GM12878 (cell line): Measurements from ENCODE around the gene RIPOR3. TPM values are rescaled to one million over a fixed set of nuclear protein-coding genes. Genes with fewer than 3 reads are reported as not detected.

ENCODE experiments used
- ATAC-seq: fragments of 200-7000 bp; cut with Tn5 transposase; 3 replicates; pipeline ENCODE4 v1.9.1; 2020; ENCODE audit warnings: mild to moderate bottlenecking, moderate library complexity
- BruUV-seq: library from RNA; stranded (reverse); fragments of 400-500 nt; replicated peaks from 2 replicates; lab custom pipeline; 2021; lab: Mats Ljungman, UMichigan
- CTCF ChIA-PET: fragments of 300-600 bp; sonication (Branson Sonifier 250); formaldehyde crosslinking; extraction: SDS; loops from one replicate; lab custom pipeline; 2021; ENCODE audit warnings: inconsistent platforms; lab: Yijun Ruan, JAX
- POLR2A ChIA-PET: fragments of 350-600 bp; formaldehyde crosslinking; extraction: SDS; loops from one replicate; lab custom pipeline; 2021; ENCODE audit warnings: inconsistent platforms; lab: Charles Lee
- RAD21 ChIA-PET: fragments of 300-600 bp; sonication (Branson Sonifier 250); formaldehyde crosslinking; loops from one replicate; lab custom pipeline; 2023; ENCODE audit warnings: antibody characterized with exemption; ENCODE audit not compliant: unreplicated experiment; lab: Charles Lee
- SMC1A ChIA-PET: fragments of 300-600 bp; sonication (Branson Sonifier 250); formaldehyde crosslinking; loops from one replicate; lab custom pipeline; 2023; ENCODE audit not compliant: unreplicated experiment, uncharacterized antibody; lab: Charles Lee
- DNase-seq: peaks from one replicate; pipeline ENCODE4 v3.0.0-alpha.2; 2011; ENCODE audit warnings: low read depth, low spot score
- FAIRE-seq: peaks from 3 replicates; lab custom pipeline; 2011; peaks lifted over from hg19 to GRCh38; lab: Jason Lieb, UNC
- H2AFZ ChIP-seq: 2 replicates; pipeline ENCODE4 v1.6.0; 2011; ENCODE audit warnings: low read depth, low read length, control low read depth; ENCODE audit not compliant: control insufficient read depth
- H3K27ac ChIP-seq: 2 replicates; pipeline ENCODE4 v1.5.1; 2011; ENCODE audit warnings: control low read depth; ENCODE audit not compliant: control insufficient read depth, insufficient read depth
- H3K27me3 ChIP-seq, 2 experiments: replicated peaks in 1 of 2; 2 replicates each; pipeline versions ENCODE4 v1.6.0 to v1.6.1; 2011; ENCODE audit warnings: low read length in 1 of 2; ENCODE audit not compliant: control insufficient read depth in 2 of 2, insufficient read depth in 2 of 2
- H3K36me3 ChIP-seq, 2 experiments: 2 replicates each; pipeline ENCODE4 v1.5.1; 2011; ENCODE audit warnings: low read length in 1 of 2; ENCODE audit not compliant: control insufficient read depth in 2 of 2, insufficient read depth in 2 of 2
- H3K4me1 ChIP-seq: 2 replicates; pipeline ENCODE4 v1.6.1; 2011; ENCODE audit warnings: mild to moderate bottlenecking, low read length, moderate library complexity, mixed read lengths; ENCODE audit not compliant: control insufficient read depth, insufficient read depth
- H3K4me2 ChIP-seq: 2 replicates; pipeline ENCODE4 v1.6.0; 2011; ENCODE audit warnings: control low read depth; ENCODE audit not compliant: control insufficient read depth, insufficient read depth
- H3K4me3 ChIP-seq: fragments of 200-600 bp; sonication (generic); 2 replicates; pipeline ENCODE4 v1.5.1; 2016
- H3K79me2 ChIP-seq: 2 replicates; pipeline ENCODE4 v1.6.0; 2011; ENCODE audit warnings: low read length; ENCODE audit not compliant: control insufficient read depth, insufficient read depth
- H3K9ac ChIP-seq: 2 replicates; pipeline ENCODE4 v1.8.0; 2011; ENCODE audit warnings: low read length, control low read depth, mixed read lengths; ENCODE audit not compliant: control insufficient read depth, insufficient read depth
- H3K9me3 ChIP-seq: replicated peaks from 3 replicates; pipeline ENCODE4 v1.5.1; 2011; ENCODE audit warnings: mild to moderate bottlenecking, low read length; ENCODE audit not compliant: control insufficient read depth, insufficient read depth
- H4K20me1 ChIP-seq: 2 replicates; pipeline ENCODE4 v1.6.0; 2011; ENCODE audit not compliant: control insufficient read depth, insufficient read depth
- TAF1 ChIP-seq: IDR thresholded peaks from 2 replicates; pipeline ENCODE4 v1.6.1; 2011; ENCODE audit warnings: mild to moderate bottlenecking, low read depth, low read length, borderline replicate concordance
- WGBS: methylation state at CpG from one replicate; pipeline ENCODE4 v1.1.6; 2016; ENCODE audit warnings: low lambda C conversion rate; ENCODE audit not compliant: insufficient replicate concordance, insufficient coverage; ENCODE audit errors: missing lambda C conversion rate; 5-methylcytosine and 5-hydroxymethylcytosine counted together
- in situ Hi-C: fragments of 300-500 bp; cut with MboI; formaldehyde crosslinking; loops from 9 replicates; pipeline ENCODE4 v1.14.3; 2018; ENCODE audit warnings: mixed read lengths
- intact Hi-C: fragments of 100-400 bp; cut with micrococcal nuclease; formaldehyde crosslinking; loops from one replicate; pipeline ENCODE4 v1.14.2; 2022; ENCODE audit not compliant: unreplicated experiment
- polyA plus RNA-seq, 11 experiments: library from polyadenylated mRNA; depleted of rRNA in 4 of 11; unstranded in 6 of 11; stranded (reverse) in 5 of 11; fragments of >200 nt; fragmentation: Nextera tagmentation in 4 of 11; fragmentation: Illumina TruSeq in 1 of 11; extraction: Ambion mirVana in 4 of 11; extraction: Trizol in 1 of 11; gene quantifications; 1 replicate in 1 of 11; 2 replicates in 10 of 11; pipeline versions ENCODE4 v1.2.1 to v1.2.3, GENCODE V29; 2011 to 2016; ENCODE audit warnings: inconsistent platforms in 2 of 11, missing spikeins in 2 of 11, low read depth in 1 of 11
- total RNA-seq, 4 experiments: library from RNA; depleted of rRNA in 3 of 4; stranded (reverse); fragments of >200 nt in 3 of 4; fragmentation: Illumina TruSeq in 1 of 4; extraction: Trizol in 1 of 4; gene quantifications; 2 replicates each; pipeline versions ENCODE4 v1.2.1 to v1.2.3, GENCODE V29; 2013 to 2021
- TF ChIP-seq, protein P1 (sequence below): fragments of 450-650 bp; IDR thresholded peaks from 2 replicates; pipeline ENCODE4 v1.6.1; 2017; ENCODE audit warnings: antibody characterized with exemption, mild to moderate bottlenecking, moderate library complexity

RIPOR3 gene
- total and polyA plus RNA-seq, 10 of the 15 experiments (the other 5 are each of a cell fraction or from before 2014, with no cell fraction given), result 0.04 to 0.55 (median 0.12) TPM; not detected in 6

DNA sequence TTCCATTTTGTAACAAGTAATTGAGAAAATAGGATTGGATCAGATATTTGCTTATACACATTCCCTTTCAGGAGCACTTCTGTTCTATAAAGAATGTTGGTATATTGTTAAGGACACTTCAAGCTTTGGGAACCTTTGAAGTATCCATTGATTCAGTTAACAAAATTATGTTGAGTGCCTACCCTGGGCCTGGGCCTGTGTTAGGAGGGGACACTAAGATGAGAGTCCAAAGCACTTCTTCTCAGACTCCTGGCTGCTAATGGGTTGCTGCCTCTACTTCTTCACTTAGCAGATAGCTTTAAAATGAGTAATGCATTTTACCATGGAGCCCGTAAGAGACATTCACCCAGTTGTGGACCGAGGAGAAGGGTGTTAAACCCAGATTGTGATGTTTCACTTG lies 140.8 kb downstream of the RIPOR3 start:
- ChIA-PET CTCF (interaction anchor here (0.5 to 3.7 kb wide), 13 partner anchors 9 to 622 kb away, joined by 3 to 14 read pairs (median 3); partner anchors contain the start of gene PTPN1), POLR2A (interaction anchor here (0.8 to 1.7 kb wide), 6 partner anchors 10 to 40 kb away, joined by 3 to 5 read pairs (median 4); no protein-coding TSS in a partner anchor), RAD21 (interaction anchor here (12.3 kb wide), 1 partner anchor 35 kb away, joined by 167 read pairs; the partner anchor contains the start of gene PTPN1), SMC1A (interaction anchor here (73.1 to 95.1 kb wide), 2 partner anchors 5 to 42 kb away, joined by 2799 read pairs; partner anchors contain the start of gene PTPN1)
- in situ Hi-C loops, result no loop called here
- Histone ChIP-seq H3K4me3 (no peak overlapping the region), H3K9me3 (peaks cover 9% of the 10 kb centered on the region; the same call in 2 of the 3 replicates), H3K9ac (no peak overlapping the region), H3K4me1 (peaks cover 36% of the 10 kb centered on the region), H2AFZ (no peak overlapping the region), H3K36me3 (peaks cover 0 to 4% of the 10 kb centered on the region in 2 experiments; a peak in 2 of 4 replicates), H3K27me3 (no peaks in the 10 kb centered on the region), H3K79me2 (peaks cover 83% of the 10 kb centered on the region), H3K27ac (no peak overlapping the region), H4K20me1 (no peaks in the 10 kb centered on the region; the same call in 1 of the 2 replicates), H3K4me2 (no peak overlapping the region)
- no TSS peak for BruUV-seq
- no peak for DNase-seq
- no peak for FAIRE-seq
- 39% methylated on average over 2 of the region's 2 CpGs for WGBS
- ATAC-seq, result no peak
- intact Hi-C loops, result no loop called here
- TF ChIP-seq, protein P1, sequence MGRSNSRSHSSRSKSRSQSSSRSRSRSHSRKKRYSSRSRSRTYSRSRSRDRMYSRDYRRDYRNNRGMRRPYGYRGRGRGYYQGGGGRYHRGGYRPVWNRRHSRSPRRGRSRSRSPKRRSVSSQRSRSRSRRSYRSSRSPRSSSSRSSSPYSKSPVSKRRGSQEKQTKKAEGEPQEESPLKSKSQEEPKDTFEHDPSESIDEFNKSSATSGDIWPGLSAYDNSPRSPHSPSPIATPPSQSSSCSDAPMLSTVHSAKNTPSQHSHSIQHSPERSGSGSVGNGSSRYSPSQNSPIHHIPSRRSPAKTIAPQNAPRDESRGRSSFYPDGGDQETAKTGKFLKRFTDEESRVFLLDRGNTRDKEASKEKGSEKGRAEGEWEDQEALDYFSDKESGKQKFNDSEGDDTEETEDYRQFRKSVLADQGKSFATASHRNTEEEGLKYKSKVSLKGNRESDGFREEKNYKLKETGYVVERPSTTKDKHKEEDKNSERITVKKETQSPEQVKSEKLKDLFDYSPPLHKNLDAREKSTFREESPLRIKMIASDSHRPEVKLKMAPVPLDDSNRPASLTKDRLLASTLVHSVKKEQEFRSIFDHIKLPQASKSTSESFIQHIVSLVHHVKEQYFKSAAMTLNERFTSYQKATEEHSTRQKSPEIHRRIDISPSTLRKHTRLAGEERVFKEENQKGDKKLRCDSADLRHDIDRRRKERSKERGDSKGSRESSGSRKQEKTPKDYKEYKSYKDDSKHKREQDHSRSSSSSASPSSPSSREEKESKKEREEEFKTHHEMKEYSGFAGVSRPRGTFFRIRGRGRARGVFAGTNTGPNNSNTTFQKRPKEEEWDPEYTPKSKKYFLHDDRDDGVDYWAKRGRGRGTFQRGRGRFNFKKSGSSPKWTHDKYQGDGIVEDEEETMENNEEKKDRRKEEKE, result no peak
- TF ChIP-seq TAF1, result no peak
- TF ChIP-seq, all 136 proteins: peak for 0
